HEK293T (cell line): Measurements from ENCODE around the gene LIMCH1.

Source experiments
- ARNT ChIP-seq: fragments of 450-650 bp; IDR thresholded peaks from 2 replicates; pipeline ENCODE4 v1.6.1; 2017; ENCODE audit warnings: mild to moderate bottlenecking
- BHLHE40 ChIP-seq: fragments of 450-650 bp; IDR thresholded peaks from 2 replicates; pipeline ENCODE4 v1.6.1; 2016; ENCODE audit warnings: mild to moderate bottlenecking, moderate library complexity, borderline replicate concordance
- FOXK2 ChIP-seq: fragments of 450-650 bp; IDR thresholded peaks from 2 replicates; pipeline ENCODE4 v1.6.1; 2016; ENCODE audit warnings: mild to moderate bottlenecking
- HDGF ChIP-seq: fragments of 450-650 bp; IDR thresholded peaks from 2 replicates; pipeline ENCODE4 v1.6.1; 2017; ENCODE audit warnings: antibody characterized with exemption, borderline replicate concordance
- L3MBTL2 ChIP-seq: fragments of 450-650 bp; conservative IDR thresholded peaks from 2 replicates; pipeline ENCODE4 v1.6.1; 2016; ENCODE audit warnings: mild to moderate bottlenecking
- LEF1 ChIP-seq: fragments of 450-650 bp; IDR thresholded peaks from 2 replicates; pipeline ENCODE4 v1.6.1; 2017; ENCODE audit warnings: mild to moderate bottlenecking, borderline replicate concordance
- SP1 ChIP-seq: fragments of 450-650 bp; IDR thresholded peaks from 2 replicates; pipeline ENCODE4 v1.6.1; 2017

GRCh38 chr4:41643331-41643730 lies 105.4 kb downstream of the LIMCH1 start:
- no peak for TF ChIP-seq LEF1
- TF ChIP-seq L3MBTL2 = no peak
- TF ChIP-seq HDGF = no peak
- no peak for TF ChIP-seq SP1
- TF ChIP-seq BHLHE40 = no peak
- TF ChIP-seq FOXK2 = no peak
- no peak for TF ChIP-seq ARNT
